Measurements from ENCODE around the gene KRI1.

KRI1 gene

DNA sequence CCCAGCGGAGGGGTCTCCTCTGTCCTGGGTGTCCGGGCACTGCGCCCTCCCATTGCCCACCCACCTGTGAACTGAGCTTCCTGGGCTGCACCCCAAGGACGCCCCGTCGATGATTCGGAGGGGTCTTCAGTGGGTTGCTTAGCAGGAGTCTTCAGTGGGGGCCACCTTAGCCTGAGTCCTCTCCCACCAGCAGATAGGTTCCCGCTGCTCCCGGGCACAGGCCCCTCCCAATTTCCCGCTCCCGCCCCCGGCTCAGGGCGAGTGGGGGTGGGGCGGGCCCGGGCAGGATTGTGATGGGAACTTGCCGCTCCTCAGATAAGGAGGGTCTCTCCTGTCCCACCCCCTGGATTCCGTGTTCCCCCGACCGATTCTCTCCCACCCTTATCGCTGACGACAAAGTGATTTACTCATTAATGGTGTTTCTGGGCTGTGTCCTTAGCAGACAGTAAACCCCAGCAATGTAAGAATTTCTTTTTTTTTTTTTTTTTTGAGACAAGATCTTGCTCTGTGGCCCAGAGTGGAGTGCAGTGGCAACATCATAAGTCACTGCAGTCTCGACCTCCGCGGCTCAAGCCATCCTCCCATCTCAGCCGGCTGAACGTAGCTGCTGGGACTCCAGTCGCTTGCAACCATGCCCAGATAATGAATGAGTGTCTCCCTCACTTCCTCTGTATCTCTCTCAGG, 47.9 kb downstream of the KRI1 start:
- Histone ChIP-seq H3K27ac (no peak overlapping the region), H3K36me3 (no peaks in the 10 kb centered on the region), H3K9me3 (no peaks in the 10 kb centered on the region), H3K4me1 (peaks cover 0 to 26% (median 15%) of the 10 kb centered on the region in 4 donors), H3K4me3 (peak overlapping the region; percentile 35 to 42), H3K27me3 (peaks cover 0 to 47% of the 10 kb centered on the region in 2 donors)
- intact Hi-C loops (cut with DNase I; ENCODE audit: low total_unique reads): no loop called here
- TF ChIP-seq, protein P1, sequence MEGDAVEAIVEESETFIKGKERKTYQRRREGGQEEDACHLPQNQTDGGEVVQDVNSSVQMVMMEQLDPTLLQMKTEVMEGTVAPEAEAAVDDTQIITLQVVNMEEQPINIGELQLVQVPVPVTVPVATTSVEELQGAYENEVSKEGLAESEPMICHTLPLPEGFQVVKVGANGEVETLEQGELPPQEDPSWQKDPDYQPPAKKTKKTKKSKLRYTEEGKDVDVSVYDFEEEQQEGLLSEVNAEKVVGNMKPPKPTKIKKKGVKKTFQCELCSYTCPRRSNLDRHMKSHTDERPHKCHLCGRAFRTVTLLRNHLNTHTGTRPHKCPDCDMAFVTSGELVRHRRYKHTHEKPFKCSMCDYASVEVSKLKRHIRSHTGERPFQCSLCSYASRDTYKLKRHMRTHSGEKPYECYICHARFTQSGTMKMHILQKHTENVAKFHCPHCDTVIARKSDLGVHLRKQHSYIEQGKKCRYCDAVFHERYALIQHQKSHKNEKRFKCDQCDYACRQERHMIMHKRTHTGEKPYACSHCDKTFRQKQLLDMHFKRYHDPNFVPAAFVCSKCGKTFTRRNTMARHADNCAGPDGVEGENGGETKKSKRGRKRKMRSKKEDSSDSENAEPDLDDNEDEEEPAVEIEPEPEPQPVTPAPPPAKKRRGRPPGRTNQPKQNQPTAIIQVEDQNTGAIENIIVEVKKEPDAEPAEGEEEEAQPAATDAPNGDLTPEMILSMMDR (IDR thresholded peaks at IDR 0.05): no peak
- no peak for DNase-seq

DNA sequence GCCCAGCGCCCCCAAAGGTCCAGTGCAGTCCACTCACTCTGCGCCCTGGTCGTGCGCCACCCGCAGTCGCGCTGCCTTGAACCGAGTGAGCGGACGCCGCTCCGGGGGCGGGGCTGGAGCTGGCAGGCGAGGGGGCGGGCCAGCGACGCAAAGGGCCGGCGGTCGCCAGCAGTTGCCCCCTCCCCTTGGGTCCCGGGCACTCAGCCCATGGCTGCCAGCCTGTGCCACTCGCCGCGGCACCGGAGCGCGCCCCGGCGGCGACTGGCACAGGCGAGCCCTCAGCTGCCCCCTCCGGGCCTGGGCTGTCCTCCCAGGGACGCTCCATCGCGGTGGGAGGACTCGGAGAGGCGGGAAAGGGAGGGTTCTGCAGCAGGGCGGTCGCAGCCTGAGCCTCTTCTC, 48.5 kb downstream of the KRI1 start, which contains the start of gene S1PR5:
Gene S1PR5 (minus strand): TSS at position 87 of the 399 bp plus-strand sequence. CDS start 2,436 bp downstream, outside the sequence.
- Histone ChIP-seq H3K27ac (no peak within 1 kb of the TSS), H3K4me3 (peak within 1 kb of the TSS; percentile 35 to 42)
- TF ChIP-seq, protein P1 (IDR thresholded peaks at IDR 0.05): no peak

DNA sequence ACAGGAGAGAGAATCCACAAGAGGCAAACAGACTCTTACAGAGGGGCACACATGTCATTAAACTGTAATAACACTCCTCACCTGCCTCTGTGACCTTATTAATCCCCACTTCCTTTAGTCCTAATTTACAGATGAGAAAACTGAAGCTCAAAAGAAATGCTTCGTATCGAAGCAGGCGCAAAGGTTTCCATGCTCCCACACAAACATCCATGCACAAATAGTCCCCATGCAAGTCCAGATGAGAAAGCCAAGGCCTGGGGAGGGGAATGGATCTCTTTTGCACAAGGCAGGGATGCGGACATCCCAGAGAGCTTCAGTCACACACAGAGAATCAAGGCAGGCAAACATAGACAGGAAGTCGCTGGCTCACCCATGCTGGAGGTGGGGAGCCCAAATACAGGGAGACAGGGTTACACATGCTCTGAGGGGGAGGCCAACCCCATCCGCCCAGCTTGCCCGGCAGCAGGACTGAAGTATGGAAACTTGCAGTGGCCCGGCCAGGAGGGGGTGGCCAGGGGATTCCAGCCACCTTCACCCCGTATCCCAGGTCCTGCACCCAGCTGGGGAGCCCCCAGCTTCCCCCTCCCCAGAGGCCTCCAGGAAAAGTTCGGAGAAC, 49.0 kb downstream of the KRI1 start:
- no peaks in the 10 kb centered on the region for H3K9me3 ChIP-seq
- no peak for DNase-seq
- TF ChIP-seq, protein P1 (IDR thresholded peaks at IDR 0.05): no peak
- H3K36me3 ChIP-seq: no peaks in the 10 kb centered on the region
- H3K27me3 ChIP-seq: peaks cover 0 to 47% of the 10 kb centered on the region in 2 donors
- peak overlapping the region; percentile 35 to 42 for H3K4me3 ChIP-seq
- H3K4me1 ChIP-seq: peaks cover 0 to 26% (median 15%) of the 10 kb centered on the region in 4 donors
- no peak overlapping the region for H3K27ac ChIP-seq
- intact Hi-C loops (cut with DNase I; ENCODE audit: low total_unique reads): no loop called here

More for the DNA sequence above, 48.5 kb downstream of the KRI1 start, which contains the start of gene S1PR5:
- H3K4me1 ChIP-seq: peaks cover 0 to 26% (median 15%) of the 10 kb centered on the region in 4 donors
- H3K36me3 ChIP-seq: no peaks in the 10 kb centered on the region
- H3K9me3 ChIP-seq: no peaks in the 10 kb centered on the region
- intact Hi-C loops (cut with DNase I; ENCODE audit: low total_unique reads): no loop called here
- DNase-seq: no peak
- peaks cover 0 to 47% of the 10 kb centered on the region in 2 donors for H3K27me3 ChIP-seq

DNA sequence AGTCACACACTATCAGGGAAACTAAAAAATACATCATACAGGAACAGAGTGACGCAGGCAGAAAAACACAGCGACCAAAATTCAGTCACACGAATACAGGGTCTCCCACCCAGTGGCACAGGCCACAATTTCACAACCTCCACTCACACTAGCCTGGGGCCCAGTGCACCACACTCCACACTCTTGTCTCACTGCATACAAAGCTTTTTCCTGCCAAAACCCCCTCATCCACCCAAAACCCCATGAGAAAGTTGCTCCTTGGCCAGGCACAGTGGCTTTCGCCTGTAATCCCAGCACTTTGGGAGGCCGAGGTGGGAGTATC, 49.8 kb downstream of the KRI1 start:
- DNase-seq: no peak
- peaks cover 0 to 47% of the 10 kb centered on the region in 2 donors for H3K27me3 ChIP-seq
- H3K4me1 ChIP-seq: peaks cover 0 to 26% (median 15%) of the 10 kb centered on the region in 4 donors
- TF ChIP-seq, protein P1 (IDR thresholded peaks at IDR 0.05): no peak
- H3K36me3 ChIP-seq: no peaks in the 10 kb centered on the region
- no peak overlapping the region for H3K27ac ChIP-seq
- H3K4me3 ChIP-seq: no peak overlapping the region
- intact Hi-C loops (cut with DNase I; ENCODE audit: low total_unique reads): no loop called here
- H3K9me3 ChIP-seq: no peaks in the 10 kb centered on the region

DNA sequence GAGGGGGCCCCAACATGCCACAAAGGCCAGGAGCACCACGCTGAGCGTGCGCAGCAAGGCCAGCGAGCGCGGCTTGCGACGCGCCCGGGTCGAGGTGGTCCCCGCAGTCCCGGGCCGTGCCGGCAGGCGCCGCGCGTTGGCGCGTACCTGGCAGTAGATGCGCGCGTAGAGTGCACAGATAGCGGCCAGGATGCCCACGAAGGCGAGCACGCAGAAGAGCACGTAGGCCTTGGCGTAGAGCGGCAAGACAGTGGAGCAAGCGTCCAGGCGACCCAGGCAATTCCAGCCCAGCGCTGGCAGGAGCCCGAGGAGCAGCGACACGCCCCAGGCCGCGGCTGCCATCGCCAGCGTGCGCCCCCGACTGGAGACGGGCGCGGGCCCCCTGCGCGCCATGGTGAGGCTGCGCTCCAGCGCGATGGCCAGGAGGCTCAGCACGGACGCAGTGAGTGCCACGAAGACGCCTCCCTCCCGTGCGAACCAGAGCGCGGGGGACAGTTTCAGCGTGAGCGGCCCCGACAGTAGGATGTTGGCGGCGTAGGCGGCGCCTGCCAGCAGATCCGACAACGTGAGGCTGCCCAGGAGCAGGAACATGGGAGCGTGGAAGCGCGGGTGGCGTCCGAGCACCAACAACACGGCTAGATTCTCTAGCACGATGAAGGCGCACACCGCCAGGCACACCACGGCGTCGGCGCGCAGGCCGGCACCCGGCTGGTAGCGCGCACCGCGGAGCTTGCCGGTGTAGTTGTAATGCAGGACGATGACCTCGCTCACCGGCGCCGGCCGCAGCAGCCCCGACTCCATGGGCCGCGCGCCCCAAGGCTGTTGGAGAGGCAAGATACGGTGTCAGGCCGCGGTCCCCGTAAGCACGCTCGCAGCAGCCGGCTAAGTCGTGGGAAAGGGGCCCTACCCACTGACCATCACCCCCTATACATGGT, 51.3 kb downstream of the KRI1 start:
- no peaks in the 10 kb centered on the region for H3K36me3 ChIP-seq
- intact Hi-C loops (cut with DNase I; ENCODE audit: low total_unique reads): no loop called here
- H3K9me3 ChIP-seq: no peaks in the 10 kb centered on the region
- H3K27me3 ChIP-seq: peaks cover 0 to 57% of the 10 kb centered on the region in 2 donors
- no peak overlapping the region for H3K4me3 ChIP-seq
- peaks cover 0 to 33% (median 20%) of the 10 kb centered on the region in 4 donors for H3K4me1 ChIP-seq
- DNase-seq: no peak
- TF ChIP-seq, protein P1 (IDR thresholded peaks at IDR 0.05): no peak
- no peak overlapping the region for H3K27ac ChIP-seq

Data from tibial artery (tissue), 4 donors.